Muscle of arm (tissue), 12 donors: ENCODE data around the gene SLC38A1. TPM values are rescaled to one million over a fixed set of nuclear protein-coding genes. Genes with fewer than 3 reads are reported as not detected.

Experiments
- DNase-seq: peaks from one replicate; pipeline ENCODE4 v3.0.0-alpha.2; 2013
- polyA plus RNA-seq, 12 donors: library from polyadenylated mRNA; unstranded; fragments of 120-200 nt; gene quantifications; one replicate each; pipeline ENCODE4 v1.2.1, GENCODE V29; 2013; ENCODE audit not compliant: insufficient read length in 12 of 12

The SLC38A1 gene
- polyA plus RNA-seq, 12 donors = 37.6 to 59.0 (median 43.9) TPM; not detected in 1

- DNase-seq = no peak
Measured at GRCh38 chr12:46144433-46144832, 124.4 kb downstream of the SLC38A1 start.

- no peak for DNase-seq
Measured at GRCh38 chr12:46136249-46136648, 132.6 kb downstream of the SLC38A1 start.

- no peak for DNase-seq
Measured at GRCh38 chr12:46135750-46136149, 133.1 kb downstream of the SLC38A1 start.

GRCh38 chr12:46134852-46135251 is 134.0 kb downstream of the SLC38A1 start:
- no peak for DNase-seq

- no peak for DNase-seq
Measured at GRCh38 chr12:46134205-46134811, 134.5 kb downstream of the SLC38A1 start.

- DNase-seq = no peak
Measured at GRCh38 chr12:46133751-46134150, 135.1 kb downstream of the SLC38A1 start.

Other genes with a start within 250 kb of the SLC38A1 start
- gene SLC38A2, start 103.7 kb upstream of the SLC38A1 start, polyA plus RNA-seq = 100 to 1,000 TPM in 10 of 12 donors, 10 to 100 TPM in 1, not detected in 1; 84.4 to 196 (median 134) TPM